Measurements from ENCODE around the gene MEFV. TPM values are rescaled to one million over a fixed set of nuclear protein-coding genes. Genes with fewer than 3 reads are reported as not detected.

The MEFV gene
- total and polyA plus RNA-seq, 2 of the 13 experiments (the other 11 are each of a cell fraction or from before 2014, with no cell fraction given) = 0.22 TPM; not detected in 1

DNA sequence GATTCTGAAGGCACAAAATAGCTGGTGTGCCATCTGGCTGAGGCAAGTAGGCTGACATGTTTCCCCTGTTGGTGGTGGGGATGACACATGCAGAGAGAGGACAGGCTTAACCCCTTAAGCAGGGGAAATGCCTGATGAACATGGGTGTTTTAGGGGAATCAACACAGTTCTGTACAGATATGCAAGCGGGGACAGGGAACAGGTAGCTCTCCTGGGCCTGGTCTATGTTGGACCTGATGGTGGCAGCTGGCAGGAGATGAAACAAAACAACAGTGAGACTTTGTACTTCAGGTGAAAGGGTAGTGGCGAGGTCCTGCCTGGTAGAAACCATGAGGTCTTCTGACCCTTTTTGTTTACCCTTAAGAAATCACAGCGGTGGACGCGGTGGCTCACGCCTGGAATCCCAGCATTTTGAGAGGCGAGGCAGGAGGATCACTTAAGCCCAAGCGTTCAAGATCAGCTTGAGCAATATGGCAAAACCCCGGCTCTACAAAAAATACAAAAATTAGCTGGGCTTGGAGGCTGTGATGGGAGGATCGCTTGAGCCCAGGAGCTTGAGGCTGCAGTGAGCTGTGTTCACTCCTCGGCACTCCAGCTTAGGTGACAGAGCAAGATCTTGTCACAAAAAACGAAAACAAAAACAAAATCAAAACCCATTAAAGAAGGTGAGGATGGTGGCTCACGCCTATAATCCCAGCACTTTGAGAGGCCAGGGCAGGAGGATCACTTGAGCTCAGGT, 57.9 kb downstream of the MEFV start (continued):
- TF ChIP-seq, protein P1, sequence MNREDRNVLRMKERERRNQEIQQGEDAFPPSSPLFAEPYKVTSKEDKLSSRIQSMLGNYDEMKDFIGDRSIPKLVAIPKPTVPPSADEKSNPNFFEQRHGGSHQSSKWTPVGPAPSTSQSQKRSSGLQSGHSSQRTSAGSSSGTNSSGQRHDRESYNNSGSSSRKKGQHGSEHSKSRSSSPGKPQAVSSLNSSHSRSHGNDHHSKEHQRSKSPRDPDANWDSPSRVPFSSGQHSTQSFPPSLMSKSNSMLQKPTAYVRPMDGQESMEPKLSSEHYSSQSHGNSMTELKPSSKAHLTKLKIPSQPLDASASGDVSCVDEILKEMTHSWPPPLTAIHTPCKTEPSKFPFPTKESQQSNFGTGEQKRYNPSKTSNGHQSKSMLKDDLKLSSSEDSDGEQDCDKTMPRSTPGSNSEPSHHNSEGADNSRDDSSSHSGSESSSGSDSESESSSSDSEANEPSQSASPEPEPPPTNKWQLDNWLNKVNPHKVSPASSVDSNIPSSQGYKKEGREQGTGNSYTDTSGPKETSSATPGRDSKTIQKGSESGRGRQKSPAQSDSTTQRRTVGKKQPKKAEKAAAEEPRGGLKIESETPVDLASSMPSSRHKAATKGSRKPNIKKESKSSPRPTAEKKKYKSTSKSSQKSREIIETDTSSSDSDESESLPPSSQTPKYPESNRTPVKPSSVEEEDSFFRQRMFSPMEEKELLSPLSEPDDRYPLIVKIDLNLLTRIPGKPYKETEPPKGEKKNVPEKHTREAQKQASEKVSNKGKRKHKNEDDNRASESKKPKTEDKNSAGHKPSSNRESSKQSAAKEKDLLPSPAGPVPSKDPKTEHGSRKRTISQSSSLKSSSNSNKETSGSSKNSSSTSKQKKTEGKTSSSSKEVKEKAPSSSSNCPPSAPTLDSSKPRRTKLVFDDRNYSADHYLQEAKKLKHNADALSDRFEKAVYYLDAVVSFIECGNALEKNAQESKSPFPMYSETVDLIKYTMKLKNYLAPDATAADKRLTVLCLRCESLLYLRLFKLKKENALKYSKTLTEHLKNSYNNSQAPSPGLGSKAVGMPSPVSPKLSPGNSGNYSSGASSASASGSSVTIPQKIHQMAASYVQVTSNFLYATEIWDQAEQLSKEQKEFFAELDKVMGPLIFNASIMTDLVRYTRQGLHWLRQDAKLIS (CRISPR knock-in tag; IDR thresholded peaks at IDR 0.05) = no peak
- no peak for TF ChIP-seq ZNF879 (CRISPR knock-in tag; IDR thresholded peaks at IDR 0.05)
- no peak for TF ChIP-seq MBD4 (IDR thresholded peaks at IDR 0.05; ENCODE audit: borderline replicate concordance, low read length)
- TF ChIP-seq ZNF17 (CRISPR knock-in tag; IDR thresholded peaks at IDR 0.05) = no peak
- no peak for TF ChIP-seq ZNF552 (CRISPR knock-in tag; IDR thresholded peaks at IDR 0.05; ENCODE audit: borderline replicate concordance)
- TF ChIP-seq NFIB (CRISPR knock-in tag; IDR thresholded peaks at IDR 0.05; ENCODE audit: borderline replicate concordance) = no peak
- TF ChIP-seq, protein P2, sequence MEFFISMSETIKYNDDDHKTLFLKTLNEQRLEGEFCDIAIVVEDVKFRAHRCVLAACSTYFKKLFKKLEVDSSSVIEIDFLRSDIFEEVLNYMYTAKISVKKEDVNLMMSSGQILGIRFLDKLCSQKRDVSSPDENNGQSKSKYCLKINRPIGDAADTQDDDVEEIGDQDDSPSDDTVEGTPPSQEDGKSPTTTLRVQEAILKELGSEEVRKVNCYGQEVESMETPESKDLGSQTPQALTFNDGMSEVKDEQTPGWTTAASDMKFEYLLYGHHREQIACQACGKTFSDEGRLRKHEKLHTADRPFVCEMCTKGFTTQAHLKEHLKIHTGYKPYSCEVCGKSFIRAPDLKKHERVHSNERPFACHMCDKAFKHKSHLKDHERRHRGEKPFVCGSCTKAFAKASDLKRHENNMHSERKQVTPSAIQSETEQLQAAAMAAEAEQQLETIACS (CRISPR knock-in tag; IDR thresholded peaks at IDR 0.05) = no peak
- no peak for TF ChIP-seq MZF1 (CRISPR knock-in tag; IDR thresholded peaks at IDR 0.05; ENCODE audit: borderline replicate concordance)
- no peak for TF ChIP-seq ZNF441 (CRISPR knock-in tag; IDR thresholded peaks at IDR 0.05; ENCODE audit: borderline replicate concordance)
- no peak for TF ChIP-seq ZNF180 (CRISPR knock-in tag; IDR thresholded peaks at IDR 0.05; ENCODE audit: borderline replicate concordance, low read depth)
- no peak for TF ChIP-seq ZBTB21 (CRISPR knock-in tag; IDR thresholded peaks at IDR 0.05)
- TF ChIP-seq, protein P3, sequence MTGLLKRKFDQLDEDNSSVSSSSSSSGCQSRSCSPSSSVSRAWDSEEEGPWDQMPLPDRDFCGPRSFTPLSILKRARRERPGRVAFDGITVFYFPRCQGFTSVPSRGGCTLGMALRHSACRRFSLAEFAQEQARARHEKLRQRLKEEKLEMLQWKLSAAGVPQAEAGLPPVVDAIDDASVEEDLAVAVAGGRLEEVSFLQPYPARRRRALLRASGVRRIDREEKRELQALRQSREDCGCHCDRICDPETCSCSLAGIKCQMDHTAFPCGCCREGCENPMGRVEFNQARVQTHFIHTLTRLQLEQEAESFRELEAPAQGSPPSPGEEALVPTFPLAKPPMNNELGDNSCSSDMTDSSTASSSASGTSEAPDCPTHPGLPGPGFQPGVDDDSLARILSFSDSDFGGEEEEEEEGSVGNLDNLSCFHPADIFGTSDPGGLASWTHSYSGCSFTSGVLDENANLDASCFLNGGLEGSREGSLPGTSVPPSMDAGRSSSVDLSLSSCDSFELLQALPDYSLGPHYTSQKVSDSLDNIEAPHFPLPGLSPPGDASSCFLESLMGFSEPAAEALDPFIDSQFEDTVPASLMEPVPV (CRISPR knock-in tag; IDR thresholded peaks at IDR 0.05) = no peak
- TF ChIP-seq ZNF337 (CRISPR knock-in tag; IDR thresholded peaks at IDR 0.05; ENCODE audit: borderline replicate concordance, low read depth) = no peak
- no peak for TF ChIP-seq ZNF841 (CRISPR knock-in tag; IDR thresholded peaks at IDR 0.05; ENCODE audit: borderline replicate concordance)
- TF ChIP-seq SP4 (CRISPR knock-in tag; IDR thresholded peaks at IDR 0.05) = no peak
- TF ChIP-seq RELA (CRISPR knock-in tag; IDR thresholded peaks at IDR 0.05) = no peak
- TF ChIP-seq, protein P4, sequence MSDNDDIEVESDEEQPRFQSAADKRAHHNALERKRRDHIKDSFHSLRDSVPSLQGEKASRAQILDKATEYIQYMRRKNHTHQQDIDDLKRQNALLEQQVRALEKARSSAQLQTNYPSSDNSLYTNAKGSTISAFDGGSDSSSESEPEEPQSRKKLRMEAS (IDR thresholded peaks at IDR 0.05) = no peak
- peak; percentile 53; the same call in 1 of the 2 replicates for TF ChIP-seq NR2C2 (CRISPR knock-in tag; IDR thresholded peaks at IDR 0.05; ENCODE audit: borderline replicate concordance)
- TF ChIP-seq TARDBP (CRISPR knock-in tag; IDR thresholded peaks at IDR 0.05) = peak; percentile 62; the same call in 1 of the 2 replicates
- peak; percentile 40; the same call in 1 of the 2 replicates for TF ChIP-seq ZNF430 (CRISPR knock-in tag; IDR thresholded peaks at IDR 0.05)
- peak; percentile 78 for TF ChIP-seq HNF4G (IDR thresholded peaks at IDR 0.05; ENCODE audit: borderline replicate concordance, low read depth, low read length)
- peak; percentile 76; the same call in 1 of the 2 replicates for TF ChIP-seq HNF4G (CRISPR knock-in tag; IDR thresholded peaks at IDR 0.05; ENCODE audit: borderline replicate concordance, low read depth)
